HEK293 (cell line): ENCODE data around the gene PIGS.

ENCODE experiments used
- CTCF ChIA-PET: fragments of 350-600 bp; formaldehyde crosslinking; extraction: SDS; loops from one replicate; lab custom pipeline; 2021; ENCODE audit warnings: antibody characterized with exemption; lab: Yijun Ruan, JAX
- POLR2A ChIA-PET: fragments of 300-600 bp; formaldehyde crosslinking; extraction: SDS; loops from one replicate; lab custom pipeline; 2020; ENCODE audit warnings: antibody characterized with exemption, inconsistent platforms; lab: Yijun Ruan, JAX
- H3K27ac ChIP-seq: fragments of 200-500 bp; sonication (Bioruptor generic); 2 replicates; pipeline ENCODE4 v1.5.1; 2014; ENCODE audit warnings: low read depth, low read length, control low read depth, inconsistent platforms; ENCODE audit errors: extremely low read depth
- H3K36me3 ChIP-seq, 2 experiments: fragments of 200-500 bp in 1 of 2; sonication (Bioruptor generic) in 1 of 2; 1 replicate in 1 of 2; 2 replicates in 1 of 2; pipeline ENCODE4 v1.5.1; 2014 to 2017; ENCODE audit warnings: inconsistent platforms in 2 of 2, low read length in 2 of 2; ENCODE audit not compliant: control insufficient read depth in 2 of 2, insufficient read depth in 1 of 2
- H3K4me1 ChIP-seq: fragments of 200-500 bp; sonication (Bioruptor generic); 2 replicates; pipeline ENCODE4 v1.5.1; 2014; ENCODE audit warnings: mild to moderate bottlenecking, low read length, inconsistent platforms; ENCODE audit not compliant: control insufficient read depth, insufficient read depth
- H3K4me3 ChIP-seq: 2 replicates; pipeline ENCODE4 v1.5.1; 2011; ENCODE audit warnings: low read depth, mild to moderate bottlenecking, control low read depth, low read length, moderate library complexity
- H3K9me3 ChIP-seq: fragments of 200-500 bp; sonication (Bioruptor generic); 2 replicates; pipeline ENCODE4 v1.5.1; 2014; ENCODE audit warnings: low read depth, low read length, inconsistent platforms; ENCODE audit not compliant: control insufficient read depth, insufficient read depth
- ATF2 ChIP-seq: fragments of 450-650 bp; formaldehyde crosslinking; IDR thresholded peaks from 2 replicates; pipeline ENCODE4 v1.5.1; 2016; ENCODE audit warnings: missing biosample characterization, missing genetic modification characterization, low read depth
- BCL11A ChIP-seq: fragments of 450-650 bp; formaldehyde crosslinking; IDR thresholded peaks from 2 replicates; pipeline ENCODE4 v1.5.1; 2016; ENCODE audit warnings: low read depth, missing biosample characterization, missing genetic modification characterization
- GFI1B ChIP-seq: fragments of 450-650 bp; formaldehyde crosslinking; IDR thresholded peaks from 2 replicates; pipeline ENCODE4 v1.5.1; 2016; ENCODE audit warnings: missing biosample characterization, missing genetic modification characterization
- HOXC10 ChIP-seq: sonication (generic); formaldehyde crosslinking; IDR thresholded peaks from 2 replicates; pipeline ENCODE4 v1.8.1; 2023; ENCODE audit warnings: mild to moderate bottlenecking, missing genetic modification reagents
- HOXD13 ChIP-seq: sonication (generic); formaldehyde crosslinking; IDR thresholded peaks from 2 replicates; pipeline ENCODE4 v1.8.0; 2022; ENCODE audit warnings: missing genetic modification reagents, borderline replicate concordance
- INSM2 ChIP-seq: fragments of 450-650 bp; formaldehyde crosslinking; IDR thresholded peaks from 2 replicates; pipeline ENCODE4 v1.5.1; 2016; ENCODE audit warnings: missing biosample characterization, missing genetic modification characterization
- KLF10 ChIP-seq: fragments of 450-650 bp; IDR thresholded peaks from 2 replicates; pipeline ENCODE4 v1.5.1; 2018; ENCODE audit warnings: missing biosample characterization, mild to moderate bottlenecking, missing genetic modification characterization
- OVOL3 ChIP-seq: fragments of 450-650 bp; formaldehyde crosslinking; IDR thresholded peaks from 2 replicates; pipeline ENCODE4 v1.5.1; 2016; ENCODE audit warnings: missing biosample characterization, missing genetic modification characterization
- PRDM1 ChIP-seq: fragments of 450-650 bp; formaldehyde crosslinking; IDR thresholded peaks from 2 replicates; pipeline ENCODE4; 2016; ENCODE audit warnings: missing biosample characterization, missing genetic modification characterization
- SCRT1 ChIP-seq: fragments of 450-650 bp; formaldehyde crosslinking; IDR thresholded peaks from 2 replicates; pipeline ENCODE4 v1.5.1; 2016; ENCODE audit warnings: missing biosample characterization, missing genetic modification characterization, borderline replicate concordance
- SCRT2 ChIP-seq: fragments of 450-650 bp; formaldehyde crosslinking; IDR thresholded peaks from 2 replicates; pipeline ENCODE4 v1.5.1; 2016; ENCODE audit warnings: missing biosample characterization, missing genetic modification characterization
- ZBTB10 ChIP-seq: fragments of 450-650 bp; formaldehyde crosslinking; IDR thresholded peaks from 2 replicates; pipeline ENCODE4 v1.5.1; 2016; ENCODE audit warnings: missing biosample characterization, missing genetic modification characterization
- ZBTB49 ChIP-seq: fragments of 450-650 bp; formaldehyde crosslinking; IDR thresholded peaks from 2 replicates; pipeline ENCODE4 v1.5.1; 2016; ENCODE audit warnings: missing biosample characterization, missing genetic modification characterization, low read depth
- ZEB2 ChIP-seq: fragments of 450-650 bp; formaldehyde crosslinking; IDR thresholded peaks from 2 replicates; pipeline ENCODE4 v1.5.1; 2016; ENCODE audit warnings: missing biosample characterization, missing genetic modification characterization
- ZNF223 ChIP-seq: fragments of 450-650 bp; formaldehyde crosslinking; IDR thresholded peaks from 2 replicates; pipeline ENCODE4 v1.5.1; 2016; ENCODE audit warnings: missing biosample characterization, missing genetic modification characterization
- ZNF24 ChIP-seq: fragments of 450-650 bp; formaldehyde crosslinking; IDR thresholded peaks from 2 replicates; pipeline ENCODE4 v1.5.1; 2016; ENCODE audit warnings: missing biosample characterization, missing genetic modification characterization
- ZNF292 ChIP-seq: fragments of 450-650 bp; formaldehyde crosslinking; IDR thresholded peaks from 2 replicates; pipeline ENCODE4 v1.5.1; 2016; ENCODE audit warnings: low read depth, missing biosample characterization, missing genetic modification characterization, borderline replicate concordance
- ZNF324 ChIP-seq: fragments of 450-650 bp; formaldehyde crosslinking; IDR thresholded peaks from 2 replicates; pipeline ENCODE4 v1.5.1; 2016; ENCODE audit warnings: missing biosample characterization, missing genetic modification characterization
- ZNF658 ChIP-seq: fragments of 450-650 bp; formaldehyde crosslinking; IDR thresholded peaks from 2 replicates; pipeline ENCODE4; 2016; ENCODE audit warnings: missing biosample characterization, missing genetic modification characterization
- ZNF768 ChIP-seq: fragments of 450-650 bp; formaldehyde crosslinking; IDR thresholded peaks from 2 replicates; pipeline ENCODE4 v1.5.1; 2018; ENCODE audit warnings: missing biosample characterization, mild to moderate bottlenecking, missing genetic modification characterization
- ZSCAN16 ChIP-seq: fragments of 450-650 bp; formaldehyde crosslinking; IDR thresholded peaks from 2 replicates; pipeline ENCODE4 v1.5.1; 2016; ENCODE audit warnings: missing biosample characterization, missing genetic modification characterization

PIGS gene

GRCh38 chr17:28585851-28586250, 14.5 kb upstream of the PIGS start:
- Histone ChIP-seq H3K4me1 (no peaks in the 10 kb centered on the region), H3K36me3 (peaks cover 80 to 90% of the 10 kb centered on the region in 2 experiments), H3K27ac (no peak overlapping the region), H3K4me3 (no peak overlapping the region)
- ChIA-PET POLR2A (interaction anchor here (1.2 kb wide), 1 partner anchor 14 kb away, joined by 3 read pairs; no protein-coding TSS in a partner anchor), CTCF (no interaction called here)
- TF ChIP-seq ATF2 (tag by site-specific recombination), result no peak
- TF ChIP-seq INSM2 (tag by site-specific recombination), result no peak
- TF ChIP-seq, all 188 proteins: peak for 0
- H3K9me3 ChIP-seq, result no peaks in the 10 kb centered on the region

GRCh38 chr17:28584434-28584833, 13.1 kb upstream of the PIGS start:
- H3K4me1 ChIP-seq, result no peaks in the 10 kb centered on the region
- no peak overlapping the region for H3K27ac ChIP-seq
- ChIA-PET CTCF (interaction anchor here (0.7 kb wide), 1 partner anchor 787 kb away, joined by 3 read pairs; no protein-coding TSS in a partner anchor), POLR2A (interaction anchor here (0.8 to 1.8 kb wide), 3 partner anchors 9 to 15 kb away, joined by 3 to 8 read pairs (median 3); partner anchors contain the start of gene PIGS)
- no peaks in the 10 kb centered on the region for H3K9me3 ChIP-seq
- no peak overlapping the region for H3K4me3 ChIP-seq
- H3K36me3 ChIP-seq, result peaks cover 73 to 93% of the 10 kb centered on the region in 2 experiments
- TF ChIP-seq SCRT1 (tag by site-specific recombination), result peak; percentile 60; the same call in 1 of the 2 replicates
- no peak for TF ChIP-seq KLF10 (tag by site-specific recombination)
- TF ChIP-seq SCRT2 (tag by site-specific recombination), result peak; percentile 88
- TF ChIP-seq, all 188 proteins: peak for 2

GRCh38 chr17:28582513-28582912, 11.2 kb upstream of the PIGS start:
- peaks cover 79 to 96% of the 10 kb centered on the region in 2 experiments for H3K36me3 ChIP-seq
- ChIA-PET POLR2A (interaction anchor here (1.6 kb wide), 1 partner anchor 9 kb away, joined by 4 read pairs; no protein-coding TSS in a partner anchor), CTCF (interaction anchor here (1.2 kb wide), 1 partner anchor 30 kb away, joined by 3 read pairs; no protein-coding TSS in a partner anchor)
- H3K4me3 ChIP-seq, result no peak overlapping the region
- H3K27ac ChIP-seq, result no peak overlapping the region
- H3K9me3 ChIP-seq, result no peaks in the 10 kb centered on the region
- no peaks in the 10 kb centered on the region for H3K4me1 ChIP-seq
- TF ChIP-seq ZEB2 (tag by site-specific recombination), result no peak
- no peak for TF ChIP-seq HOXD13 (CRISPR knock-in tag)
- no peak for TF ChIP-seq BCL11A
- TF ChIP-seq ZNF292 (tag by site-specific recombination), result no peak
- TF ChIP-seq ZNF658 (tag by site-specific recombination), result no peak
- TF ChIP-seq ZNF24, result no peak
- no peak for TF ChIP-seq HOXC10
- TF ChIP-seq GFI1B (tag by site-specific recombination), result no peak
- no peak for TF ChIP-seq ZNF768 (tag by site-specific recombination)
- no peak for TF ChIP-seq INSM2 (tag by site-specific recombination)
- no peak for TF ChIP-seq OVOL3 (tag by site-specific recombination)
- TF ChIP-seq ZNF223 (tag by site-specific recombination), result no peak
- no peak for TF ChIP-seq PRDM1 (tag by site-specific recombination)
- TF ChIP-seq ZSCAN16, result no peak
- TF ChIP-seq ZBTB49, result no peak
- TF ChIP-seq ZNF324, result no peak
- TF ChIP-seq ZBTB10, result no peak
